Measurements from ENCODE around the gene HSP90AB1.

- TF ChIP-seq GMEB1 (CRISPR knock-in tag; IDR thresholded peaks at IDR 0.05) (no peak), PML (IDR thresholded peaks at IDR 0.05; ENCODE audit: low read length) (no peak)
These were observed 37.2 kb downstream of the HSP90AB1 start for GRCh38 chr6:44284121-44284520.

All from K562 (cell line).